GM12872 (cell line): ENCODE results near the gene NTSR2.

Experiments used
- TF ChIP-seq, protein P1 (sequence below): IDR thresholded peaks from 3 replicates; pipeline ENCODE4 v1.5.1; 2011; ENCODE audit warnings: low read depth, mild to moderate bottlenecking, low read length, moderate library complexity; ENCODE audit not compliant: insufficient read depth

NTSR2 gene

DNA sequence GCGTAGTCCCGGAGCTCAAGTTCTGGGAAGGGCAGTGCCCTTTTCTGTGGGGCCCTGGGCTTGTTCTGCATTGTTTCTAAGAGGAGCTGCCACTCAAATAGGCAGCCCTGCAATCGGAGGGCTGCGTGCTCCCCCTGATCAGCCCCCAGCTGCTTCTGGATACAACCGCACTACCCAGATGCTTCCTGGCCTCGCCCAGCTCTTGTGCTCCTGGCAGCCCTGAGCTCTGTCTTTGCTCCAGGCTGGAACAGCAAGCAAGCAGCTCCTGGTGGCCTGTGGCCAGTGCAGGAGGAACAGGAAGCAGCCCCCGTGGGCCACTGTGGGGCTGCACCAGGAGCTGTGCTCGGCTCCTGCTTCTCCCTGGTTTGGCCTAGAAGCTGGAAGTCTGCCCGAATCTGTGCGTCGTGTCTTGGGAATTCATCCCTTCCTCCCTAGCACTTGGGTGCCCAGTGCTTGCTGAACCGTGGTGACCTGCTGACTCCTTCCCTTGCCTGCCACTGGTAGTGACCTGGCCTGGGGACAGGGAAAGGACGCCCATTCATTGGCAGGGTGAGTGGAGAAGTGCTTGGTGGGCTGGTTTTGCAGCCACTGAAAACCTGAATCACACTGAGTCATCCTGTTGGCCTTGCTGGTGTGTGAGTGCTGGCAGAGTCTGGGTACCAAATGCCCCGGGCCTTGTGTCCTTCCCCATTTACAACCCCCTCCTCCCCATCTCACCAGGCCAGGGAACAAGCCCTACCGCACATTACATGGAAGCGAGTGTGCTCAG lies 27.3 kb upstream of the NTSR2 start:
- TF ChIP-seq, protein P1, sequence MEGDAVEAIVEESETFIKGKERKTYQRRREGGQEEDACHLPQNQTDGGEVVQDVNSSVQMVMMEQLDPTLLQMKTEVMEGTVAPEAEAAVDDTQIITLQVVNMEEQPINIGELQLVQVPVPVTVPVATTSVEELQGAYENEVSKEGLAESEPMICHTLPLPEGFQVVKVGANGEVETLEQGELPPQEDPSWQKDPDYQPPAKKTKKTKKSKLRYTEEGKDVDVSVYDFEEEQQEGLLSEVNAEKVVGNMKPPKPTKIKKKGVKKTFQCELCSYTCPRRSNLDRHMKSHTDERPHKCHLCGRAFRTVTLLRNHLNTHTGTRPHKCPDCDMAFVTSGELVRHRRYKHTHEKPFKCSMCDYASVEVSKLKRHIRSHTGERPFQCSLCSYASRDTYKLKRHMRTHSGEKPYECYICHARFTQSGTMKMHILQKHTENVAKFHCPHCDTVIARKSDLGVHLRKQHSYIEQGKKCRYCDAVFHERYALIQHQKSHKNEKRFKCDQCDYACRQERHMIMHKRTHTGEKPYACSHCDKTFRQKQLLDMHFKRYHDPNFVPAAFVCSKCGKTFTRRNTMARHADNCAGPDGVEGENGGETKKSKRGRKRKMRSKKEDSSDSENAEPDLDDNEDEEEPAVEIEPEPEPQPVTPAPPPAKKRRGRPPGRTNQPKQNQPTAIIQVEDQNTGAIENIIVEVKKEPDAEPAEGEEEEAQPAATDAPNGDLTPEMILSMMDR = no peak

DNA sequence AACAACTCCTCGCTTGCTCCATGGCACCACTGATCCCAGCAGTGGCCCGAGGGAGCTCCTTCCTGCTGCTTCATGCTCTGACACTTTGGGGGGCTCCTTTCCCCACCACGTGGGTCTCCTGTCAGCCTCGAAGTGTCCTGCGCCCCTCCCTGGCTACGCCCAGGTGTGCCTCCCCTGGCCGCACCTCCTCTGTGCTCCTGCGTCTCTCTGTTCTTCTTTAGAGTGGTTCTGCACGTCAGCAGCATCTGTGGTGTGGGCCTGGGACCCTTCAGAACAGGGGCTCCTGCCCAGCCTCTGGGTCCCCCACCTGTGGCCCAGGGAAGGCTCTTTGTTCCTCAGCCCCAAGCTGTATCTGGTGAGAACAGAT lies 26.7 kb upstream of the NTSR2 start:
- TF ChIP-seq, protein P1 = no peak

DNA sequence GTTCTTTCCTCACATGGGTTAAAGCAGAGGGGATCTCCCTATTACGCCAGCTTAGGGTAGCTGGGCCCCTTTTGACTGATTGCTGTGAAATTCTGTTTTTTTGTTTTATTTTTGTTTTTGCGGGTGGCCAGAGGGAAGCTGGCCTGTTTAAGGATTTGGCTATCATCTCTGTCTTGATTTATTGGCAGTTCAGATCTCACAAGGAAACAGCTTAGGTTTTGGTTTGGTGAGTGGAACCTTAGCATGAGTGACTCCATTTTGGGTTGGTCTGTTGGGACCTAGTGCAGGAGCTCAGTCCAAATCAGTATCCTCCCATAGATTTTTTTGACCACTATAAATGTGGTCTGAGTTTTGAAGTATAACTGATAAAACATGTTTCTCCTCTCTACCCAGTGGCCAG lies 25.6 kb upstream of the NTSR2 start:
- TF ChIP-seq, protein P1 = no peak

DNA sequence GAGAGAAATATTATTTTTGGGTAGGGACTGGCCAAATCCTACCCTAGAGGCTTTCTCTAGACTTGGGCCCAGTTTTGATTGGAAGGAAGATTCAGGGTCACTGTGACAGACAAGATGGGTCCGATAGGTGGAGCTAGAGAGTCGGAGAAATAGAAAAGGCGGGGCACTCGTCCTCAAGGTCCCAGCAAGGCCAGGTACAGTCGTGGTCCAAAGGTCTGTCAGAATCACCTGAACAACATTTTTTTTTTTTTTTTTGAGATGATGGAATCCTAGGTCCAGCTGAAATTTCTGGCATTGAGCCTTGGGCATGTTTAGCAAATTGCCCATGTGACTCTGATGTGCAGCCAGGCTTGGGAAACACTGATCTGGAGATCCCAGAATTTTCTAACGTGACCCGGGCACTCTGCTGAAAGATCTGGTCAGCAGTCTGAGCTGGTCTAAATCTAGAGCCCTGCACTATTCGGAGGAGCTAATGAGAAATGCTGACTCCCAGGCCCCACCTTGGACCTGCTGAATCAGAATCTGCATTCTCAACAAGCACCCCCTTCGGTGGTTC lies 23.0 kb upstream of the NTSR2 start:
- TF ChIP-seq, protein P1 = peak; percentile 87

DNA sequence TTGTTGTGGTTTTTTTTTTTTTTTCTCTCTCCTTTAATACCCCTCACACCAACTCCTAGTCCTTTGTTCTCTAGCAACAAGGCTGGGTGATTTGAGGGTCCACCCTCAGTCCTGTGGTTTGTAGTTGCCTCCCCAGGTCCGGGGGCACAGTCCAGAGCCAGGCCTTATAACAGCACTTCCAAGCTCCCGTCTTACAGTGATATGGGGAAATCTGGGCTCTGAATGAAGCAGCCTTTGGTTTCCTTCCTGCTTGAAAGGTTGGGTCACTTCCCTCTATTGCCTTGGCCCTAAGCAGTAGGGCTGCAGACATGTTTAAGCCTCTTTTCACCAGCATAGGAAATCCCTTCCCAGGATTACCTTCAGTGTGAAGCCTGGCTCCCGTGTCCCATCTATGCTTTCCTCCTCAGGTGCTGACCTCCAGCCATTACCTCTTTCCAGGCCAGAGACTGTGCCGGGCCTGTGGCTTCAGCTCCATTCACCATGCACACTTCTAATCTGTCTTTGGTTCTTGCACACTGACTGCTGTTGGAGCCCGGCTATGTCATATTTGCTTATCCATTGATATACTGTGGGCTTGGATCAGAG lies 21.2 kb upstream of the NTSR2 start:
- TF ChIP-seq, protein P1 = no peak

DNA sequence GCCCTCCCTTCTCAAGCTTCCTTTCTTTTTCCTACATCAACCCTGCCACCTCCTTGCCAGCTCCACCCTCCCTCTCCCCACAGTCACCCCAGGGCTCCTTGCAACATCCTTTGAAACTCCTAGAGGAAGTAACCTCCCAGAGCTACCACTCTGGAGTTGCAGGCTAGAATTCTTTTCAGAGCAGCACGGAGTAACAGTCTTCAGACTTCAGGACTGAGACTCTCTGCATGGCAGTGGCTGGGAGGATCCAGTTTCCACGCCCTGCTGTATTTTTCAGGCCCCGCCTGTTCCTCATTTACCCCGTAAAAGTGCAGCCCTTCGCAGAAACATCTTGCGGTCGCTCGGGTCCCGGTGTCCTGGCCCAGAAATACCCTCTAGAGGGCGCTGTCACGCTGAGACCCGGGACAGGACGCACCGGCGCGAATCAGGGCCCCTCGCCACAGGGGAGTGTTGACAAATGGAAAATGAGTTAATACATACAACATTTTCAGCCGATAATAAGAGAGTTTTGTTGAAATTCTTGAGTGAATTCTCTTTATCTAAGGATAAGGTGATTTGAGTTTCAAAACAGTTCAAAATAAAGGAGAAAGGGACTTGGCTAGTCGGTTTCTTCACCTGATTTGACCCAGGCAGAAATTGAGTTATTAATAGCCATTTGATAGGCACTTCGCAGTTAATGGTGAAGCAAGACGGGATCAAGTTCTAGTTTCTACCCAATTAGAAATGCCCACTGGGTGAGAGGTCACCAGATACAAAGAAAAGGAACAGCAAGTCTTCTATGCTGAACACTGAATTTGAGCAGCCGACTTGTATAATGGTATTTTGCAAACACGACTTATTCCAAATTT lies 18.5 kb upstream of the NTSR2 start:
- TF ChIP-seq, protein P1 = peak; percentile 72

DNA sequence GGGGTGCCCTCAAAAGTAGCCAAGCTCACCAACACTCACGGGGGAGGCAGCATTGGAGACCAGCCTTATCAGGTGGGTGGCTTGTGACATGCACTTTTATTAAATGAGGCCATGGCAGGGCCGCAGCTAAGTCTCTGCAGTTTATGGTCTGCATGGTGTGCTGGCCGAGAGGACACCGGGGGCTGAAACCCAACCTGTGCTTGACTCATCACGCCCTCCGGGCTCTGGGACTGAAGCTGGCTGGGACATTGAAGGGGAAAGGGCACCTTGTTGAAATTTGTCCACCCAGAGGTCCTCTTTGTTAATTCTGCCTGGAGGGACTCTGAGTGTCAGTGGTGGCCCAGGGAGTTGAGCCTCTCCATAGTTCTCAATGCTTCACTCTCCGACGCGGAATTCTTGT lies 17.7 kb upstream of the NTSR2 start:
- TF ChIP-seq, protein P1 = no peak
